Measurements from ENCODE around the gene FBXO36.
"Not testable (repeated sequence)": the region's sequence is repeated elsewhere in the genome, so short reads cannot be mapped to it uniquely, and the experiment has no call there.

Gene FBXO36

GRCh38 chr2:229910832-229911412, 11.4 kb upstream of the FBXO36 start:
- DNase-seq (ENCODE audit: low read depth): no peak

DNA sequence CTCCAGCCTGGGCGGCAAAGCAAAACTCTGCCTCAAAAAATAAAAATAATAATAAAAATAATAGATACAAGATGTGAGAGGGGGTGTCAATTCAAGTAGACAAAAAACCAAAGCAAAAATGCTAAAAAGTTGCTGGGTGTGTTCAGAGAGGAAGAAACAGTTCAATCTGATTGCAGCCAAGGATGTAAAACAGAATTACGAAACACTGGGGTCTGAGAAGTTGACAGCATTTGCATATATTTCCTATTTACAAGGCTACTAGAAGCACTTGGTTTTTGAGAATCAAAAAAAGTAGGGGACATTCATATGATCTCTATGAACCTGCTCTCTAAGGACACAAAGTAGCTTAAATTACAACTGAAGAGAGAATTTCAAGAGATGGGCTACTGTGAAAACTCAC, 8.1 kb upstream of the FBXO36 start:
- no peak for DNase-seq (ENCODE audit: low read depth)

DNA sequence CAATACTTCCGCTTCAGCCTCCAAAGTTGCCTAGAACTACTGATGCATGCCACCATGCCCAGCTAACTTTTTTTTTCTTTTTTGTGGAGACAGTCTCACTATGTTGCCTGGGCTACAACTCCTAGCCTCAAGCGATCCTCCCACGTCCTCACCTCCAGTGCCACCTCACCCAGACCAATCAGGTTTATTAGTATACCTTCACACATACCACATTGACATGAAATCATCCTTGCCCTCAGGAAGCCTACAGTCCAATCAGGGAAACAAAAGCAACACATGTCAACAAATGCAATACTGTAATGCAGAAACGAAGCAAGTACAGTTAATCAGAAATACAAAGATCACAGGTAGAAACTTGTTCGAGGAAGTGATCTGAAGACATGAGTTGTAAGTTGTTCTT, 4.5 kb upstream of the FBXO36 start:
- no peak for DNase-seq (ENCODE audit: low read depth)

GRCh38 chr2:229920011-229920641, 2.2 kb upstream of the FBXO36 start:
- no peak for DNase-seq (ENCODE audit: low read depth)

DNA sequence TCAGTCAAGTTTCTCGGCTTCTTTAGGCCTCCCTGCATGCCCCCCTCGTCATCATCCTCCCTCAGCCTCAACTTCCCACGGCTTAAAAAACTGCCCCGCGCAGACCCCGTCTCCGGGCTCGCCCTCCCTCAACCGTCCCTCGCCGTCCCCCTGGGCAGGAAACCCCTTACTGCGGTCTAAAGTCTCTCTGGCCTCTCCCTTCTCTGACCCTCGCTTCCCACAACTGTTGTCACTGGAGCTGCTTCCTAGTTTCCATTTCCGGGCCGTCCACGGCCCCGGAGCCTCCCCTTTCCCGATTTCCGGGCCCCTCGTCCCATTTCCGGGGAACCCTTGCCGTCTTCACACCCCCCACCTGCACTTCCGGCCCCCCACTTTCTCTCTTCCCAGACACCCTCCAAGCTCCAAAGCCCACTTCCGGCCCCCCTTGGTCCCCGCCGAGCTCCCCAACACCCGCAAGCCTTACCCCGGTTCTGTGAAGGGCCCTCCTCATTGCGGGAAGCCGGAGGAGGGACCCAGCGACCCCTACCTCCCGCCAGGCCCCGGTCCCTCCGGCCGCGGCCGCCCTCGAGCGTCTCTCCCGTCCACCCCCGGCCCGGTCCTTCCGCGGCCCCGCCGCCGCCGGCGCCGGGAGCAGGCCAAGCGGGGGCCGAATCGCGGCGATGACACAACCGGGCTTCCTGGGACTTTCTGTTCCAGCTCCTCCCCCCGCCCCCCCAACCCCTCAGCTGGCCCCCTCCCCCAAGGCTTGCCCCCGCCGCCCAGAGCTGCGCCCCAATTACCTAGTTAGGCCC, 1.0 kb upstream of the FBXO36 start:
- DNase-seq (ENCODE audit: low read depth): no peak

DNA sequence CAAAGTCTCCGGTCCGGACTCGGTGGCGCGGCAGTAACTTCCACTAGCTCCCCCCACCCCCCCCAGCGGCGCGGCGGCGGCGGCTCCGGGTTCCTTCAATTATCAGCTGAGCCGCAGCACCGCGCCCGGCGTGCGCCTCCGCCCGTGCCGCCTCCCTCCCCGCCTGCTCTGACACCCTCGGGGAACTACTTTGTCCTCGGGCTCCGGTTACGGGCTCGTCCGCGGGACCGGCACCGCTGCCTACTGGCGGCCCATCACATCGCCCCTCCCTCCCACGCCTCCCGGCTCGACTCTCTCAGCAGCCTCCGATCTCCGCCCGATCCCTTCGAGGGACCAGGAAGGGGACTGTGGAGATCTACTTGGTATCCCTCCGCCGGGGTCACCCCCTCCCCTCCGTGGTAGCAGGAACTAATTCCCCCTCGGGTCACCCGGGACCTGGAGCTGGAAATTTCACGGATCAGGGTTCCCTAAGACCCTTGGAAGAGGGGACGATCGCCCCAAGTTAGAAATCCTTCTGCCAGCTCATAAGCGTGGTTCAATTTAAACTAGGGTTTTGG, 333 bp upstream of the FBXO36 start, which contains the start of gene TRIP12:
TRIP12 (minus strand) TSS at position 118 of the 557 bp plus-strand sequence. CDS start 41,930 bp downstream, outside the sequence.
- peak; percentile 93 for DNase-seq (ENCODE audit: low read depth)

DNA sequence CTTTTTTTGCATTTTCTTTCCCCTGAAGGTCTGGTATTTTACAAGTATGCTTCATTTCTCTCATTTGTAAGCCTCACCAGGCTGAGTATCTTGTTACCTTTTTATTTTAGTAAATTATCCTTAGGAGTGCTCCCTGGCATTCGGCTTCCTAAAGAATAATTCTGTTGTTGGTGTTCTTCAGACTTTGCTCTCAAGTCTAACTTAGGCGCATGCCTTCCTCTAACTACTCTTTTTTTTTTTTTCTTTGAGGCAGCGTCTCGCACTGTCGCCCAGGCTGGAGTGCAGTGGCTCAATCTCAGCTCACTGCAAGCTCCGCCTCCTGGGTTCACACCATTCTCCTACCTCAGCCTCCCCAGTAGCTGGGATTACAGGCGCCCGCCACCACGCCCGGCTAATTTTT, 2.2 kb downstream of the FBXO36 start:
- DNase-seq (ENCODE audit: low read depth): not testable (repeated sequence)

GRCh38 chr2:229925201-229925600, 2.9 kb downstream of the FBXO36 start:
- DNase-seq (ENCODE audit: low read depth): no peak

GRCh38 chr2:229927817-229928321, 5.6 kb downstream of the FBXO36 start:
- no peak for DNase-seq (ENCODE audit: low read depth)

DNA sequence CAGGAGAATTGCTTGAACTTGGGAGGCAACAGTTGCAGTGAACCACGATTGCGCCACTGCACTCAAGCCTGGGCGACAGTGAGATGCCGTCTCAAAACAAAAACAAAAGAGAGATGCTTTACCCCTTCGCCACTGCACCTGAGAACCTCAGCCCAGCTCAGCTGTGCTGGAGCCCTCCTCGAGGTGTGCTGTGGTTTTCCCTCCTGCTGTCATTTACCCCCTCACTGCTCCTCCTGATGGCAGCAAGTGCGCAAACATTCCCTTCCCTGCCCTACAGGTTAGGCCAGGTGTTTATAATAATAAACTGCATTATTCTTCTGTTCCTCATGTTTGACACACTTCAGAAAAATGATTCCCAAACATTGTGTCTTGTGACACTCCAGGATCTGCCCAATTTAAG, 8.4 kb downstream of the FBXO36 start:
- no peak for DNase-seq (ENCODE audit: low read depth)

- DNase-seq (ENCODE audit: low read depth): no peak
Observed at GRCh38 chr2:229931241-229931640, 8.9 kb downstream of the FBXO36 start.

GRCh38 chr2:229937537-229937936, 15.2 kb downstream of the FBXO36 start:
- DNase-seq (ENCODE audit: low read depth): no peak

GRCh38 chr2:229942671-229943070, 20.4 kb downstream of the FBXO36 start:
- no peak for DNase-seq (ENCODE audit: low read depth)

- no peak for DNase-seq (ENCODE audit: low read depth)
Observed at GRCh38 chr2:229943171-229943570, 20.9 kb downstream of the FBXO36 start.

DNA sequence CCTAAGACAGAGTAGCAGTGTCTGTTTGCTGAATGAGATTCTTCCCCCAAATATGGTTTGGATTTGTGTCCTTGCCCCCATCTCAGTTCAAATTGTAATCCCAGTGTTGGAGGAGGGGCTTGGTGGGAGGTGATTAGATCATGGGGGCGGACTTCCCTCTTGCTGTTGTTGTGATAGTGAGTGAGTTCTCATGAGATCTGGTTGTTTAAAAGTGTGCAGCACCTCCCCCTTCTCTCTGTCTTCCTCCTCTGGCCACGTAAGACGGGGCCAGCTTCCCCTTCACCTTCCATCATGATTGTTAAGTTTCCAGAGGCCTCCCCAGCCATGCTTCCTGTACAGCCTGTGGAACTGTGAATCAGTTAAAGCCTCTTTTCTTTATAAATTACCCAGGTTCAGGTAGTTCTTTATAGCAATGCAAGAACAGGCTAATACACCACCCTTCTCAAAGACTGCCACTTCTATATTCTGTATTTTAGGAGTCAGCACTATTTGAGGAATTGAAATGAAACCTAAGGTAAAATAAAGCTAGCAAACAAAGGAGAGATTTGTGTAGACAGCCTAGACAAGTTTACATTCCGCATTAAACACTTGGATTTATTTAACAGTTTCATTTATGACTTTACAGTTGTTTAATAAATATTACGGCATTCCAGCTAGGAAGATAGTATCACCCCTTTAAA, 21.6 kb downstream of the FBXO36 start:
- no peak for DNase-seq (ENCODE audit: low read depth)

DNA sequence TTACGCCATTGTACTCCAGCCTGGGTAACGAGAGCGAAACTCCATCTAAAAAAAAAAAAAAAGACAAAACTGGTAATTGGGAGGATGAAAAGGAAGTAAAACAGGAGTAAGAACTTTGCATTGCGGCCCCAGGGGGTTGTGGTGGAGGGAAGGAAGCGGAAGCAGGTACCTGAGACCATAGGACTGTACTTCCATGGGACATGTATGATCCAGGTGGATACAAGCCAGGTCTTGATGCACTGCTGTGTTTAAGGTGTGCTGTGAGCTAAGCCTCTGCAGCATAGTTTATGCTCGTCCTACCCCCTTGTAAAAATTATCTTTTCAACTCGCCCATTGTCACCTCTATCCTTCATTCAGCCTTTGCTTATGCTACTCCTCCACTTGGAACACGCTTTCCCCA, 23.7 kb downstream of the FBXO36 start:
- DNase-seq (ENCODE audit: low read depth): no peak

- DNase-seq (ENCODE audit: low read depth): no peak
Observed at GRCh38 chr2:229947544-229947943, 25.2 kb downstream of the FBXO36 start.

GRCh38 chr2:229952256-229952835, 30.0 kb downstream of the FBXO36 start:
- no peak for DNase-seq (ENCODE audit: low read depth)

GRCh38 chr2:229955663-229956062, 33.4 kb downstream of the FBXO36 start:
- DNase-seq (ENCODE audit: low read depth): no peak

DNA sequence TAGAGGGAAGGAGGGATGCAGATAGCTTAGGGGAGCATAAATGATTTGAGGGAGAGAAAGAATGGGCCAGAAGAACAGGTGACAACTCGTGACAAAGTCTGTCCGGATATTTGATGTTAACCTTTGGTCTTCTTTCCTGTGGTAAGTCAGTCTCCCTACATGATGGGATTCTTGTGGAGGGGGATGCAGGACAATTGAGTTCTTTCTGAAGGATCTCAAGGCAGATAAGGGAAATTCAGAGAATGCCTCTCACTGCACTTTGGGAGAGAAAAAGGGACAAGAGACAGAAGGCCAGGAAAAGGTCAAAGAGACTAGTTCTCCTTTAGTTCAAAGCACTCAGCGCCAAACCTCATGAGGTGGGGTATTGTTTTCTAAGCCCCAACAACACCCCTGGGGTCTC, 34.2 kb downstream of the FBXO36 start:
- no peak for DNase-seq (ENCODE audit: low read depth)

- not testable (repeated sequence) for DNase-seq (ENCODE audit: low read depth)
Observed at GRCh38 chr2:229963596-229963995, 41.3 kb downstream of the FBXO36 start.

DNA sequence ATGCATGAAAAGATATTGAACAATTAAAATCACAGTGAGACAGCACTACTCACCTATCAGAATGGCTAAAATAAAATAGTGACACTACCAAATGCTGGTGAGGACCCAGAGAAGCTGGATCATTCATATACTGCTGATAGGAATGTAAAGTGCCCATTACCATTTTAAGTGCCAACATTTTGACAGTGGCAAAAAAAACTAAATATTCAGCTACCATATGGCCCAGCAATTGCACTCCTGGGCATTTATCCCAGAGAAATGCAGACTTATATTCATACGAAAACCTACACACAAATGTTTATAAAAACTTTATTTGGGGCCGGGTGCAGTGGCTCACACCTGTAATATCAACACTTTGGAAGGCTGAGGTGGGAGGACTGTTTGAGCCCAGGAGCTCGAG, 47.6 kb downstream of the FBXO36 start:
- no peak for DNase-seq (ENCODE audit: low read depth)

Data from GM04503 (cell line).